Neuron (in vitro differentiated cells): ENCODE measurements around the gene QRFPR.
"Not testable (repeated sequence)": the region's sequence is repeated elsewhere in the genome, so short reads cannot be mapped to it uniquely, and the experiment has no call there.

ENCODE experiments used
- H2AFZ ChIP-seq: one replicate; pipeline ENCODE4 v1.6.1; 2013; ENCODE audit warnings: low read depth, mild to moderate bottlenecking, inconsistent platforms, low read length, moderate library complexity
- H3K27me3 ChIP-seq: one replicate; pipeline ENCODE4 v1.6.1; 2013; ENCODE audit warnings: low read length; ENCODE audit not compliant: insufficient read depth
- H3K36me3 ChIP-seq: one replicate; pipeline ENCODE4 v1.6.1; 2013; ENCODE audit warnings: low read length; ENCODE audit not compliant: insufficient read depth
- H3K4me1 ChIP-seq: one replicate; pipeline ENCODE4 v1.6.1; 2013; ENCODE audit warnings: low read length; ENCODE audit not compliant: insufficient read depth
- H3K4me3 ChIP-seq: 2 replicates; pipeline ENCODE4 v1.5.1; 2013; ENCODE audit warnings: mild to moderate bottlenecking, low read length, moderate library complexity
- H3K9me3 ChIP-seq: one replicate; pipeline ENCODE4 v1.6.1; 2013; ENCODE audit warnings: low read length

Gene QRFPR

GRCh38 chr4:121326597-121326996 is 54.2 kb downstream of the QRFPR start:
- Histone ChIP-seq H3K4me1 (peaks cover 7% of the 10 kb centered on the region), H2AFZ (no peak overlapping the region), H3K27me3 (peaks cover 3% of the 10 kb centered on the region), H3K36me3 (no peaks in the 10 kb centered on the region), H3K4me3 (no peak overlapping the region), H3K9me3 (no peaks in the 10 kb centered on the region)

GRCh38 chr4:121324331-121324730 is 56.5 kb downstream of the QRFPR start:
- no peaks in the 10 kb centered on the region for H3K9me3 ChIP-seq
- H2AFZ ChIP-seq: no peak overlapping the region
- H3K27me3 ChIP-seq: peaks cover 3% of the 10 kb centered on the region
- H3K4me3 ChIP-seq: no peak overlapping the region
- H3K36me3 ChIP-seq: no peaks in the 10 kb centered on the region
- peaks cover 7% of the 10 kb centered on the region for H3K4me1 ChIP-seq

GRCh38 chr4:121321466-121321865 is 59.4 kb downstream of the QRFPR start:
- no peaks in the 10 kb centered on the region for H3K36me3 ChIP-seq
- peaks cover 3% of the 10 kb centered on the region for H3K27me3 ChIP-seq
- no peak overlapping the region for H3K4me3 ChIP-seq
- no peaks in the 10 kb centered on the region for H3K9me3 ChIP-seq
- H2AFZ ChIP-seq: no peak overlapping the region
- H3K4me1 ChIP-seq: peaks cover 4% of the 10 kb centered on the region

GRCh38 chr4:121316091-121316490 is 64.7 kb downstream of the QRFPR start:
- H3K4me1 ChIP-seq: no peaks in the 10 kb centered on the region
- H3K4me3 ChIP-seq: no peak overlapping the region
- H3K9me3 ChIP-seq: no peaks in the 10 kb centered on the region
- H3K36me3 ChIP-seq: no peaks in the 10 kb centered on the region
- H3K27me3 ChIP-seq: no peaks in the 10 kb centered on the region
- H2AFZ ChIP-seq: no peak overlapping the region

- not testable (repeated sequence) for H2AFZ ChIP-seq, H3K36me3 ChIP-seq, H3K9me3 ChIP-seq, H3K27me3 ChIP-seq, H3K4me3 ChIP-seq, H3K4me1 ChIP-seq
Measured at GRCh38 chr4:121313430-121313829, 67.4 kb downstream of the QRFPR start.

GRCh38 chr4:121308828-121309227 is 72.0 kb downstream of the QRFPR start:
- H2AFZ ChIP-seq: no peak overlapping the region
- H3K27me3 ChIP-seq: no peaks in the 10 kb centered on the region
- no peaks in the 10 kb centered on the region for H3K4me1 ChIP-seq
- no peaks in the 10 kb centered on the region for H3K9me3 ChIP-seq
- H3K4me3 ChIP-seq: no peak overlapping the region
- no peaks in the 10 kb centered on the region for H3K36me3 ChIP-seq

GRCh38 chr4:121308328-121308663 is 72.5 kb downstream of the QRFPR start:
- no peak overlapping the region for H2AFZ ChIP-seq
- H3K27me3 ChIP-seq: no peaks in the 10 kb centered on the region
- H3K36me3 ChIP-seq: no peaks in the 10 kb centered on the region
- H3K9me3 ChIP-seq: no peaks in the 10 kb centered on the region
- no peaks in the 10 kb centered on the region for H3K4me1 ChIP-seq
- H3K4me3 ChIP-seq: no peak overlapping the region

GRCh38 chr4:121307445-121308327 is 73.1 kb downstream of the QRFPR start:
- Histone ChIP-seq H3K9me3 (no peaks in the 10 kb centered on the region), H3K36me3 (no peaks in the 10 kb centered on the region), H3K4me1 (no peaks in the 10 kb centered on the region), H2AFZ (no peak overlapping the region), H3K27me3 (no peaks in the 10 kb centered on the region), H3K4me3 (no peak overlapping the region)

- no peak overlapping the region for H2AFZ ChIP-seq
- no peaks in the 10 kb centered on the region for H3K36me3 ChIP-seq
- no peak overlapping the region for H3K4me3 ChIP-seq
- no peaks in the 10 kb centered on the region for H3K4me1 ChIP-seq
- no peaks in the 10 kb centered on the region for H3K9me3 ChIP-seq
- H3K27me3 ChIP-seq: no peaks in the 10 kb centered on the region
Measured at GRCh38 chr4:121306931-121307330, 73.9 kb downstream of the QRFPR start.

- Histone ChIP-seq H2AFZ (no peak overlapping the region), H3K27me3 (no peaks in the 10 kb centered on the region), H3K36me3 (no peaks in the 10 kb centered on the region), H3K4me1 (no peaks in the 10 kb centered on the region), H3K9me3 (no peaks in the 10 kb centered on the region), H3K4me3 (no peak overlapping the region)
Measured at GRCh38 chr4:121304893-121305292, 75.9 kb downstream of the QRFPR start.

GRCh38 chr4:121299367-121299766 is 81.5 kb downstream of the QRFPR start:
- H3K36me3 ChIP-seq: no peaks in the 10 kb centered on the region
- no peaks in the 10 kb centered on the region for H3K4me1 ChIP-seq
- H3K27me3 ChIP-seq: no peaks in the 10 kb centered on the region
- H3K9me3 ChIP-seq: no peaks in the 10 kb centered on the region
- no peak overlapping the region for H3K4me3 ChIP-seq
- H2AFZ ChIP-seq: no peak overlapping the region

- Histone ChIP-seq H2AFZ (no peak overlapping the region), H3K27me3 (no peaks in the 10 kb centered on the region), H3K4me3 (no peak overlapping the region), H3K9me3 (peaks cover 4% of the 10 kb centered on the region), H3K4me1 (peaks cover 5% of the 10 kb centered on the region), H3K36me3 (no peaks in the 10 kb centered on the region)
Measured at GRCh38 chr4:121283319-121283718, 97.5 kb downstream of the QRFPR start.

- H3K4me1 ChIP-seq: peaks cover 6% of the 10 kb centered on the region
- no peaks in the 10 kb centered on the region for H3K36me3 ChIP-seq
- H2AFZ ChIP-seq: no peak overlapping the region
- peaks cover 4% of the 10 kb centered on the region for H3K9me3 ChIP-seq
- H3K27me3 ChIP-seq: no peaks in the 10 kb centered on the region
- no peak overlapping the region for H3K4me3 ChIP-seq
Measured at GRCh38 chr4:121280425-121280824, 100.4 kb downstream of the QRFPR start.

- no peaks in the 10 kb centered on the region for H3K36me3 ChIP-seq
- H3K9me3 ChIP-seq: no peaks in the 10 kb centered on the region
- no peak overlapping the region for H2AFZ ChIP-seq
- H3K4me3 ChIP-seq: no peak overlapping the region
- H3K4me1 ChIP-seq: peaks cover 6% of the 10 kb centered on the region
- H3K27me3 ChIP-seq: no peaks in the 10 kb centered on the region
Measured at GRCh38 chr4:121278811-121279368, 101.9 kb downstream of the QRFPR start.
